SKM-1 treated with dmso at 0.1 percent for 144 hours (cell line): ENCODE data around the gene GALK2.
A peak's percentile ranks its signal among the peaks of the same experiment; 100 is the strongest.
"Not testable (repeated sequence)": the region's sequence is repeated elsewhere in the genome, so short reads cannot be mapped to it uniquely, and the experiment has no call there.

Experiments used
- DNase-seq: peaks from one replicate; lab custom pipeline; 2025; ENCODE audit not compliant: unreplicated experiment; lab: John Stamatoyannopoulos, UW

GALK2 gene

DNA sequence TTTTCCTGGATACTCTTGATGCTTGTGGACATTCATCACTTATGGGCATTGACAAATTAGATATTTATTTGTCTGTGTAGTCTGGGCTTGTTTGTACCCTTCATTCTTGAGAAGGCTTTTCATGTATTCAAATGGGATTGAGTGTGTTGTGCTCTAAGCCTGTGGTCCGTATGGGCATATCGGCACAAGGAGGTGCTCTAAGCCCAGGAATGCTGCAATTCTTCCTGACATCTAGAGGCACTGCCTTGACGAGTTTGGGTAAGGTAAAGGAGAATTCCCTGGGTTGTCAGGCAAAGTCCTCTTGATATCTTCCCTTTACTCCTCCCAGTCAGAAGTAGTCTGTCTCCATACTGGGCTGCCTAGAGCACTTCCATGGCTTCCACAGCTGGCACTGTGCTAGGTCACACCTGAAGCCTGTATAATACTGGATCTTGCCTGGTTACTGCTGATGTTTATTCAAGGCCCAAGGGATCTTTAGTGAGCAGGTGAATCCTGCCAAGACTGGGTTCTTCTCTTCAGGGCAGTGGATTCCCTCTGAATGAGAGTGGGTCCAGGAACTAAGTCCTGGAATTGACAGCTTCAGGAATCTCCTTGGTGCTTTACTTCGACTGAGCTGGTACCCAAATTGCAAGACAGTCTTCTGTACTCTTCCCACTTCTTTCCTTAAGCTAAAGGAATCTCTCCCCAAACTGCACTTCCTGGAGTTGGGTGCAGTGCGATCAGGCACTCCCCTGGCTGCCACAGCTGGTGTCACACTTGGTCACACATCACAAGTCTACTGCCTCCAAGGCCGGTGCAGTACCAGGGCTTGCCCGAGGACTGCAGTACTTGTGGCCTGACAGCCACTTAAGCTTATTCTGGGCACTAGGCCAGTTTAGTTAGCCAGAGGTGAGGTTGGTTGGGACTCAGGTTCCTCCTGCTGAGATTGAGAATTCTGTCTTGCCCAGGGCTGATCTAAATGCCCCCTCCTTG, 46.0 kb downstream of the GALK2 start:
- DNase-seq = no peak

DNA sequence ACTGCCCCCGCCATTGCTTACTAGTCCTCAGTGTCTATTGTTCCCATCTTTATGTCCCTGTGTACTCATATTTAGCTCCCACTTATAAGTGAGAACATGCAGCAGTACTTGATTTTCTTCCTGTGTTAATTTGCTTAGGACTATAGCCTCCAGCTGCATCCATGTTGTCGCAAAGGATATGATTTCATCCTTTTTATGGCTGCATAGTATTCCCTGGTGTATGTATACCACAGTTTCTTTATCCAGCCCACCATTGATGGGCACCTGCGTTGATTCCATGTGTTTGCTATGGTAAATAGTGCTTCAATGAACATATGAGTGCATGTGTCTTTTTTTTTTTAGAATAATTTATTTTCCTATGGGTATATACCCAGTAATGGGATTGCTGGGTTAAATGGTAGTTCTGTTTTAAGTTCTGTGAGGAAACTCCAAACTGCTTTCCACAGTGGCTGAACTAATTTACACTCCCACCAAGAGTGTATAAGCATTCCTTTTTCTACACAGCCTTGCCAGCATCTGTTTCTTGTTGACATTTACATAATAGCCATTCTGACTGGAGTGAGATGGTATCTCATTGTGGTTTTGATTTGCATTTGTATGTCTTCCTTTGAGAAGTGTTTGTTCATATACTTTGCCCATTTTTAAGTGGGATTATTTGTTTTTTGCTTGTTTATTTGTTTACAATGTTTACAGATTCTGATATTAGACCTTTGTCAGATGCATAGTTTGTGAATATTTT, 53.7 kb downstream of the GALK2 start:
- no peak for DNase-seq

DNA sequence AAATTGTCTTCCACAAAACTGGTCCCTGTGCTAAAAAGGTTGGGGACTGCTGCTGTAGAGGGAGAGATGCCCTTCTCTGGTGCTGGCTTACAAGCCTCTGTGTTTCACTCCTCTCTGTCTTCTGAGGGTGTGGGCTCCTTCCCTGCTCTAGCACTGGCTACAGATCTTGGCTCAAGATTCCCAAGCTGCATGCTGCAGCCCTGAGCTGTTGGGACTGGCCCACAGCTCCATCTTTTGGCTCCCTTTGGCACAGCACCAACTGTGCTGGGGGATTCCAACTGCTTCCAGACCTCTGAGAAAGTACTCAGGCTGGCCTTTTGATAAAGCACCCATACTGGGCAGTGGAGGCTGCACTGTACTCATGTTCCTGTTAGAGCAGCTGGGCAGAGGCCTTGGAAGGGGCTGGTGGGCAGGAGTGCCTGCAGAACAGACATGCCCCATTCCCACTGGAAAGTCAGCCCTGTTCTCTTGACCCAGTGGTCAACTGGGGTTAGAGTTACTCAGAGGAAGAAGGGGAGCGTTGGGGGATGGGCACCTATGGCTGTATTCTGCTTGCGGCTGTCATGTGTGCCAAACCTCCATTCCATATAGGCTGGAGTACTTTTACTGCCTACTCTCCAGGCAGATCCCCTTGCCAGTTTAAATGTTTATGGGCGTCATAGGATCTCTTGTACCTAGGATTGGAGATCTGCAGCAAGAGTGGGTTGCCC, 55.7 kb downstream of the GALK2 start:
- no peak for DNase-seq

DNA sequence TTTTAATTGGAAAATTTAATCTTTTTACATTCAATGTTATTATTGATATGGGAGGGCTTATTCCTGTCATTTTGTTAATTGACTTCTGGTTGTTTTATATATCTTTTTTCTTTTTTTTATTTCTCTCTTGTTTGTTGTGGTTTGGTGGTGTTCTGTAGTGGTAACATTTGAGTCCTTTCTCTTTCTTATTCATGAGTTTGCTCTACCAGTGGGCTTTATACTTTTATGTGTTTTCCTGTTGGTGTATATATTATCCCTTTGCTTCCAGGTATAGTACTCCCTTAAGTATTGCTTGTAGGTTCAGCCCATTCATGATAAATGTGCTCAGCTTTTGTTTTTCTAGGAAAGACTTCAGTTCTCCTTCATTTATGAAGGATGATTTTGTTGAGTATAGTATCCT, 57.6 kb downstream of the GALK2 start:
- DNase-seq = no peak

DNA sequence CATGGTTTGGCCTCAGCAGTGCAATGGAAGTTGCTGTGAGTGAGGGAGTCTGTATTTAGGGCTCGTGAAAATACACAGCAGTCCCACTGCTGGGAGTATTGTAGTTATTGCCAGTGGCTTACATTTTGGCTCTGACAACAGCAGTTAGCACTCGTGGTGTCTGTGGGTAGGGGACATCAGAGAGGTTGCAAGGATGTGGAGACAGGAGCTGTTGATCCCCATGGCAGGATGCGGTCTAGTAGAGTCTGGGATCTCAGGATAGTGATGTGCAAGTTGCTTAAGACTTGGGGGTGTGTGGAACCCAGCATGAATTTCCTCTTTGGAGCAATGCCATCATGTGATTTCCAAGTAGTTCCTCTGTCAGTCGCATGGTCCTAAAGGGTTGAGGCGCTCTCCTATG, 59.9 kb downstream of the GALK2 start:
- no peak for DNase-seq

DNA sequence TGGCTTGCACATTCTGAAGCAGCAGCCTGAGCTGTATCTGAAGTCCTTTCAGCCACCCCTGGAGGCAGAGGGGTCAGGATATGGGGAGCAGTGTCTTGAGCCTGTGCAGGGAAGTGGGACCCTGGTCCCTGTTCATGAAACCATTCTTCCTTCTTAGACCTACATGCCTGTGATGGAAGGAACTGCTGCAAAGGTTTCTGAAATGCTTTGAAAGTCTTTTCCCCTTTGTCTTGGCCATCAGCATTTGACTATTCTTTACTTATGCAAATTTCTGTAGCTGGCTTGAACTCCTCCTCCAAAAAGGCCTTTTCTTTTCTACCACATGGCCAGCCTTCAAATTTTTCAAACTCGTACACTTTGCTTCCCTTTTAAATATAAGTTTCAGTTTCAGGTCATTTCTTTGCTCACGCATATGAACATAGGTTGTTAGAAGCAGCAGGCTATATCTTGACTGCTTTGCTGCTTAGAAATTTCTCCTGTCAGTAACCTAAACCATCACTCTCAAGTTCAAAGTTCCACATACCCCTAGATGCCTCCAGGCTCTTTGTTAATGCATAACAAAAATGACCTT, 62.3 kb downstream of the GALK2 start:
- no peak for DNase-seq

DNA sequence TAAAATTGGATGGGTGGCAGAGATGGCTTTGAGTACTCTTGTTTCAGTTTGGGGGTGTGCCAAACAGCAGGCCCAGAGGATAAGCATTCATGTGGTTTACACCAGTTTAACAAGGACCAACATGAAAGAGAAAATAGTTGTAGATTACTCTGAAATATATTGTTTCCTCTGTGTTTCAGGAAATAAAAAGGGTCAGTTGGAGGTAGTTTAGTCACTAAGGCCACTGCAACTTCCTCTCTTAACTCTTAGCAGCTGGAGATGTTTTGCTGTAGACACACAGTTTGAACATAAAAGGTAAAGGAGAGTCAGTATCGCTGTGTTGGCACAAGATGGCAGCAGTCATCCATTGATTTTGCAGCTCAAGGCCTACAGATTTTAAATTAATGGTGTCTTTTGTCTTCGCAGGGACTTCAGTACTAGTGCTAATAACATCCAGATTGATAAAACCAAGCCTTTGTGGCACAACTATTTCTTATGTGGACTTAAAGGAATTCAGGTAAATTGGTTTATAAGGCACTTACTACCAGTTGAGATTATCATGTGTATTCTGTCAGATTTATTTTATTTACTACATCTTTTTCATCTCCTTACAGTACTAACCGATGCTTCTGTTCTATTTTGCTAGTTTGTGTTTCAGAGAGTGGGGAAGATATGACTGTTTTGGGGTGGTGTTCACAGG, 65.5 kb downstream of the GALK2 start:
- DNase-seq = peak; percentile 88

DNA sequence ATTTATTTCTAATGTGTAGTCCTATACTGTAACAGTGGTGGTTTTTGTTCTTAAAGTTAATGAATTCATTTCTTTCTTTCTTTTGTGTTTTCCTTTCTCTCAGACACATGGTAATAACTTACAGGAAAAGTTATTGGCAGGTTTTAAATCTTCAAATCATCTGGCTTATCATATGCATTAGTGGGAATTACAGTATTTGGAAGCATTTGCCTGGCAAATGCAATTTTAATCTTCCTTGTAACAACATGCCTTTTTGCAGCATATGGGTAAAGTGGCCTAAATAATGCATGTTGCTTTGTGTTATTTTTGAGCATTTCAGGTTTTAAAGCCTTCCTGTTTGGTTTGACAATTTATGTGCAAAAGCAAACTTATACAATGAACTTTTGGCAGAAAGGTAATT, 66.8 kb downstream of the GALK2 start:
- no peak for DNase-seq

DNA sequence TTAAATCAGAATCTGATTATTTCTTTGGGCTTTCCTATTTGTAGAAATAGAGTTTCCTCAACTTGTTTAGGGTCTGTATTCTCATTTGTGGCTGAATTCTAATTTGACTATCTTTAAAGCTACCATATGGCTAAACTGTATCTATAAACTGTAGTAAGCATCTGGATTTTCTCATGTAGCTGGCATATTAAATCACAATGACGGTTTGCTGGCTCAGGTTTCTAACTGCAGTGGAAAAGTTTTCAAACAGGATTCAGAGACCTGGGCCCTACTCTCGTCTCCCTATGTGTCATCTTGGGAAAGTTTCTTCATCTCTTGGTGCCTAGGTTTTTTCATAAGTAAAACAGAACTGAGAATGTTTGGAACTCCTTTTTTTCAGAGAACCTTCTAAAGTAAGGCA, 68.3 kb downstream of the GALK2 start:
- DNase-seq = no peak

DNA sequence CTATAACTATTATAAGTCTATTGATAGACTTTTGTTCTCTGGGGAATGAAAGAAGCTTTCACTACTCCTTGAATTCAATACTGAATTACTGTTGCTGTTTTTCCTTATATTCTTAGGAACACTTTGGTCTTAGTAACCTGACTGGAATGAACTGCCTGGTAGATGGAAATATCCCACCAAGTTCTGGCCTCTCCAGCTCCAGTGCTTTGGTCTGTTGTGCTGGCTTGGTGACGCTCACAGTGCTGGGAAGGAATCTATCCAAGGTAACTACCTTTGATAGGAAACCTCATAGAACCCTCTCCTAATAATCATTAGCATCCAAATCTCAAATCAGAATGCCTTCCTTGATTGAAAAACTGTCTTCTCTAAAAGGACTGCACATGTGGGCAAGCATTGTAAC, 69.1 kb downstream of the GALK2 start:
- DNase-seq = no peak

DNA sequence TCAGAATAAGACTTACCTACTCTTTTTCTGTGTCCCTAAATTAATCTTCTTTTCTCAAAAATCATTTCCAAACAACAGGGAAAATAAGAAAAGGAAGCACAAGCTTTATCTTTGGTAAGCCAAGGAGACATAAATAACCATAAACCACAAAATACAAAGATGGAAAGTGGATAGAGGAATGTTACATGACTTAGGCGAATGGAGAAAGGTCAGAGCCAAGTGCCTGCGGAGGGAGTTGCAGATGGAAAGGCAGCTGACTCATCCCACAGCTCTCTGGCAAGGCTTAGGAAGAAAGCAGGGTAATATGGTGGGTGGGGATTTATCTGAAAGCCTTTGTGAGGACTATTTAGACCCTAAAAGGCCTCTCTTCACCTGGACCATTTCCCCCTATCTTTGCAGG, 72.8 kb downstream of the GALK2 start:
- DNase-seq = no peak

DNA sequence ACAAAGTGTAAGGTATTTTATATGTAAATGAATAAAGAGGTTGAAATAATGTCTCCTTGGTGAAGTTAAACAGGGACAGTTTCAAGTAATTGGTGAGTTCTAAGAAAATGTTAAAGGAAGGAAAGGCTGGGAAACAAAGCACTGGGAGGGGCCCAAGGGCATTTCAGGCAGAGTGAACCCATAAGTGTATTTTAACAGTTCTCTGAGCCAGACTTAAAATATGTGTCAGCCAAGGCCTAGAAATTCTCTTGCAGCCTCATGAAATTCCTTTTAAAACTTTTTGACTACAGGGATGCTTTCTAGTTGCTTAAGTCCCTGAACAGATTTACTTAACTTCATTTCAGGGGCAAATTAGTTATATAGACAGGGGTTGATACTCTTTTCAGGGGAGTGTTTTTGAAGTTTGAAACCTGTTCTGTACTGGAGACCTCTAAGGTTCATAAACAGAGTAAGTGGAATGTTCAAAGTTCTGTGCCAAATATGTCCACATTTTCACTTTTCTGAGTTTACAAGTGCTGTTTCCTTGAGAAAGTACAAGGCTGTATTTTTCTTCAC, 77.6 kb downstream of the GALK2 start:
- no peak for DNase-seq

DNA sequence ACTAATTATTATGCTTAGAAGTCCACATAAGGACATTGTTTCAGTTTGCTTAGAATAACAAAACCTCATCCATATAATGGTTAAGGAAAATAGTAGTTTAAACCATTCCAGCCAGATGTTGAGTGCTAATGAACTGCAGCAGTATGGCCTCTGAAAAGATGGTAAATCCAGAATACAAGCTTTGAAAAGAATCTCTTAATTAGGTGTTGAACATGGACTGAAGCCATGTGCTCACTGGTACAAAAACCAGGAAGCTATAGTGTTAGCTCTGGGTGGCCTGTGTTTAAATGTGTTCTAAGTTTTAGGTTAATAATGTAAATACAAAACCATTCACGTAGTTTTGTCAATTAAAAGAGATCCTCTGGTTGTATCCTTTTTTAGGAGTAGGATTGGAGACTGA, 78.2 kb downstream of the GALK2 start:
- no peak for DNase-seq

DNA sequence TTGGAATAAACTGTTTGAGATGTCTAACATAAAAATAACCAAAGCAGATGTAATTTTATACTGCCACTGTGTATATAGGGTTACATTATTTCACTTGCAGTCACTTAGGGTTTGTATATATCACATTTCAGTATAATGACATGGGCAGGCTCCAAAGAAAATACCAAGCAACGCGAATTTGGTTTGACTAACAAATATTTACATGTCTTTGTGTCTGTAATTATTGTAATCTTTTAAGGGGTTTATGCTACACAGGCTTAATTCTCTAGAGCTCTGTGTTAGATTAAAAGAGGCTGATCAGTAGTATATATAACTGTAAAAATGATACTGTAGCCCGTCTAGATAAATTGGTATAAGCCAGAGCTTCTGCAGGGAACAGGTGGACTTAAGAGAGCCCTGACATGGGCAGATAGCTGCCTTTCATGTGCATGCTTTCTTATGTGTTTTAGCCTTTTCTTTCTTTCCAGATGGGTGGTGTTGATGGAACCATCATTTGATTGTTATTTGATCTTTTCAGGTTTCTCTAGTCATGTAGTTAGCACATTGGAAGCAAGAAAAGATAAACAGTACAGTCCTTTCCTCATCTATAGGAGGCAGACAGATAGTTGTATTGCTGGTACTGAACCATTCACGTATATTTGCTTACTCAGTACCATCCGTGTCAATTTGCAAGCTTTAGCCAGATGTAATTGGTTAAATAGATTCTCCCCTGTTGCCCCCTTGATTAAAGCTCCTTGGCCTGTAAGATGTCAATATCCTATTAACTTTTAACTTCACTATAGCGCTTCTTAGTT, 86.1 kb downstream of the GALK2 start:
- DNase-seq = no peak

DNA sequence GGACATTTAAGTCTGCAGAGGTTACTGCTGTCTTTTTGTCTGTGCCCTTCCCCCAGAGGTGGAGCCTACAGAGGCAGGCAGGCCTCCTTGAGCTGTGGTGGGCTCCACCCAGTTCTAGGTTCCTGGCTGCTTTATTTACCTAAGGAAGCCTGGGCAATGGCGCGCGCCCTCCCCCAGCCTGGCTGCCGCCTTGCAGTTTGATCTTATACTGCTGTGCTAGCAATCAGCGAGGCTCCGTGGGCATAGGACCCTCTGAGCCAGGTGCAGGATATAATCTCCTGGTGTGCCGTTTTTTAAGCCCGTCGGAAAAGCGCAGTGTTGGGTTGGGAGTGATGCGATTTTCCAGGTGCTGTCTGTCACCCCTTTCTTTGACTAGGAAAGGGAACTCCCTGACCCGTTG, 95.1 kb downstream of the GALK2 start:
- not testable (repeated sequence) for DNase-seq

DNA sequence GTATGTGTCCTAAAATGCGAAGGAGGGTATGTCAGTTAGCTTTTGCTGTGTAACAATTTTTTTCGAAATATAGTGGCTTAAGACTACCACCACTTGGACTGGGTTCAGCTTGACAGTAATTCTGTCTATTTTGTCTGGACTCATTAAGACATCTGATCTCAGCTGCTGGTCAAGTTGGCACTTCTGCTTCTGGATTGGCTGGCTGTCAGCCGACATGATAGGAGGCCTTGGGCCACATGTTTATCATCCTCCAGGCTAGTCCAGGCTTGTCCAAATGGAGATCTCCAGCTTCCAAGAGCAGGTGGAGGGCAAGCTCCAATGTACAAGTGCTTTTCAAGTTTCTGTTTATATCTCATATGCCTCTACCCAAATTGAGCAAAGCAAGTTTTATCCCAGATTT, 95.9 kb downstream of the GALK2 start:
- DNase-seq = no peak

DNA sequence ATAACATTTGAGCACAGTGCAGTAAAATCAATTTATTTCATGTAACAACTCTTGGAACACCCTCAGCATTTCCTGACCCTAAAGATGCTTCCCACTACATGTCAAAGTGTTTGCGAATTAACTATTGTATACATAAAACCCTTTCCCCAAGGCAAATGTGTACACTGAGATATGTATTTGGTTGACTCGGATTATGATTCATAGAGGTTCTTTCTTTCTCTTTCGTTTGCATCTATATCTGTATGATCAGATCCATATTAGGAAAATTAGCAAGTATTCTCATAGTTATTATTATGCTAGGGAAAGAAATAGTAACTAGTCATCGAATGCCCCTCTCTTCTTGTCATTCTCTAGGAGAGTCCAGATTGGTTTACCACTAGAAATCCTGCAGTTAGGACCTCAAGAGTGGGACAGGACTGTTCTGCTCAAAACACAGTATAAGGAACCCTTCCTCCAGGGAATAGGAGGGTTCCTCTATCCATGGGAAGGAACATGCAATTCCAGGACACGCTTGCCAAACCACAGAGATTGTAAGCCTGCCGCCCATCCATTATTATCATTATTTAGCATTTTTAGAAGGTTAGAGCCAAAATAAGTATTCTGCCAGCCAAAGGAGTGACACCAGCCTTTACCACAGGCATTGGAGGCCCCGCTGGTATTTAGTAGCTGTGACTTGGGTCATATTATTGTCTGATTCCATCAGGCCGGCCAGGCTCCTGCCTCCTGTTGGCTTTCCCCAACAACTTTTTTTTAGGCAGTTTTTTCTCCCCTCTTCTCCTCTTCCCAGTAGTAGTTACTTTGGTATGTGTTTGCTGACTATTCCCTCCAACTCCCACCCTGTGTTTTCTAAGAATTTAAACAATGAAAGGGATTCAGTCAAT, 100.7 kb downstream of the GALK2 start:
- DNase-seq = no peak

DNA sequence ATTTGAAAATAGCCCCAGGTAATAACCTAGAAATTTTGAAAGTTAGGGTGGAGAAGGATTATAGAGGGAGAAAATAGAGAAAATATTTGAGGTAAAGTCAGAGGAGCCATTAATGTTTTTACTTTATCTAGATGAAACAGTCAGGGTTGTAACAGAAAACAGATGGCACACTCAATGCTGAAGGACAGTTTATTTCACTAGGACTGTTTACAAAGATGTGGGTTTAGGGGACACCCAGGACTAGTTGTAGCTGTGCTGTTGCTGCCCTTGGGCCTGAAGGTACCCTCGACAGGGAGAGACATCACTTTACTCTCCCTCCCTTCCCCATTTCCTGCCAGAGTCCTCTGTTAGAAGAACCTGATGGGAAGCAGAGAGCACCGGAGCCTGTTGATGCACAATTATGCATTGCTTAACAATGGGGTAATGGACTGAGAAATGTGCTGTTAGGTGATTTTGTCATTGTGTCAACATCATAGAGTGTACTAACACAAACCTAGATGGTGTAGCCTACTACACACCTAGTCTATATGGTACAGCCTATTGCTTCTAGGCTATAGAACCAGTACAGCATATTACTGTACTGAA, 103.8 kb downstream of the GALK2 start:
- no peak for DNase-seq
